GM12878 (cell line): ENCODE data around the gene TNS4. TPM values are rescaled to one million over a fixed set of nuclear protein-coding genes. Genes with fewer than 3 reads are reported as not detected.

Experiments
- STAT3 ChIP-seq: IDR thresholded peaks from 2 replicates; pipeline ENCODE4 v1.6.1; 2011; ENCODE audit warnings: low read depth, low read length, improper control_type of control experiment
- TARDBP ChIP-seq: IDR thresholded peaks from 2 replicates; pipeline ENCODE4 v1.6.1; 2016; ENCODE audit warnings: borderline replicate concordance
- polyA plus RNA-seq, 11 experiments: library from polyadenylated mRNA; depleted of rRNA in 4 of 11; unstranded in 6 of 11; stranded (reverse) in 5 of 11; fragments of >200 nt; fragmentation: Nextera tagmentation in 4 of 11; fragmentation: Illumina TruSeq in 1 of 11; extraction: Ambion mirVana in 4 of 11; extraction: Trizol in 1 of 11; gene quantifications; 1 replicate in 1 of 11; 2 replicates in 10 of 11; pipeline versions ENCODE4 v1.2.1 to v1.2.3, GENCODE V29; 2011 to 2016; ENCODE audit warnings: inconsistent platforms in 2 of 11, missing spikeins in 2 of 11, low read depth in 1 of 11
- total RNA-seq, 4 experiments: library from RNA; depleted of rRNA in 3 of 4; stranded (reverse); fragments of >200 nt in 3 of 4; fragmentation: Illumina TruSeq in 1 of 4; extraction: Trizol in 1 of 4; gene quantifications; 2 replicates each; pipeline versions ENCODE4 v1.2.1 to v1.2.3, GENCODE V29; 2013 to 2021
- TF ChIP-seq, protein P1 (sequence below): fragments of 450-650 bp; formaldehyde crosslinking; IDR thresholded peaks from 2 replicates; pipeline ENCODE4 v1.4.0; 2022; ENCODE audit warnings: mild to moderate bottlenecking, moderate library complexity
- TF ChIP-seq, protein P2 (sequence below): fragments of 150-350 bp; IDR thresholded peaks from 2 replicates; pipeline ENCODE4 v1.6.1; 2014; ENCODE audit warnings: mild to moderate bottlenecking, low read depth, low read length
- TF ChIP-seq, protein P3 (sequence below), 3 experiments: IDR thresholded peaks in 2 of 3; conservative IDR thresholded peaks in 1 of 3; 2 replicates each; pipeline ENCODE4 v1.5.1; 2011; ENCODE audit warnings: low read depth in 3 of 3, low read length in 3 of 3, mild to moderate bottlenecking in 3 of 3, control low read depth in 2 of 3, moderate library complexity in 2 of 3, inconsistent platforms in 1 of 3, mixed read lengths in 1 of 3; ENCODE audit not compliant: control insufficient read depth in 2 of 3, insufficient read depth in 1 of 3; ENCODE audit errors: extremely low read depth in 1 of 3

Gene TNS4
- total and polyA plus RNA-seq, 10 of the 15 experiments (the other 5 are each of a cell fraction or from before 2014, with no cell fraction given): 0.10 to 0.90 (median 0.68) TPM; not detected in 2

DNA sequence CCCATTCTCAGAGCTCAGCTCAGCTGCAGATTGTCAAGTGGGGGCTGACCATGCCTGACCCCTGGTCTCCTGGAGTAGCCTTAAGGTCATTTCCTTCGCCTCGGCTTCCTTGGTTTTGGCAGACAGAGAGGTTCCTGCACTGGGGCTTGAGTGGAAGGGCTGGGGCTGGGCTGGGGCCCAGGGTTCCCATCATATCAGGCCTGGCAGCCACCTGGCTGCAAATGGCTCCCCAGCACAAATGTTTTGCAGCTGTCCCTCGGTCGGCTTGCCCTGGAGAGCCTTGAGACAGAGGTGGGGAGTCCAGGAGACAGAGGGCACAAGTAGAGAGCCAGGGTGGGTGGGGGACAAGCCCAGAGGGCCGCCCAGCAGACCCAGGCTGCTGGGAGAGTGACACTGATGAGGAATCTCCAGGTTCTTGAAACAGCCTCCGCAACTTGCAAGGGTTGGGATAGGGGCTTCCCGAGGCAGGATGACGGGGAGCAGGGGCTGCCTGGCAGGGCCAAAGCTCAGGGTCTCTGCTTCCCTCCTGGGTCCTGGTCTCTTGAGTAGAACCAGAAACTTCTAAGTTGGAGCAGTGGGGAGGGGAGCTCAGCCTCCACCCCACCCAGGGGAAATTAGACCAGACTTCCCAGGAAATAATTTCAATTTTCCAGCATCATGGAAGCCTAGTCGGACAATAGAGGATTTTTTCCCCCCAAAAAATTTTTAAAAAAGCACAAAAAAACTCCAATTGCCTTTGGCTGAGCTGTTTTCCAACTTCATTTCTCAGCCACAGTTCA lies 38.9 kb downstream of the TNS4 start (continued):
- TF ChIP-seq, protein P1, sequence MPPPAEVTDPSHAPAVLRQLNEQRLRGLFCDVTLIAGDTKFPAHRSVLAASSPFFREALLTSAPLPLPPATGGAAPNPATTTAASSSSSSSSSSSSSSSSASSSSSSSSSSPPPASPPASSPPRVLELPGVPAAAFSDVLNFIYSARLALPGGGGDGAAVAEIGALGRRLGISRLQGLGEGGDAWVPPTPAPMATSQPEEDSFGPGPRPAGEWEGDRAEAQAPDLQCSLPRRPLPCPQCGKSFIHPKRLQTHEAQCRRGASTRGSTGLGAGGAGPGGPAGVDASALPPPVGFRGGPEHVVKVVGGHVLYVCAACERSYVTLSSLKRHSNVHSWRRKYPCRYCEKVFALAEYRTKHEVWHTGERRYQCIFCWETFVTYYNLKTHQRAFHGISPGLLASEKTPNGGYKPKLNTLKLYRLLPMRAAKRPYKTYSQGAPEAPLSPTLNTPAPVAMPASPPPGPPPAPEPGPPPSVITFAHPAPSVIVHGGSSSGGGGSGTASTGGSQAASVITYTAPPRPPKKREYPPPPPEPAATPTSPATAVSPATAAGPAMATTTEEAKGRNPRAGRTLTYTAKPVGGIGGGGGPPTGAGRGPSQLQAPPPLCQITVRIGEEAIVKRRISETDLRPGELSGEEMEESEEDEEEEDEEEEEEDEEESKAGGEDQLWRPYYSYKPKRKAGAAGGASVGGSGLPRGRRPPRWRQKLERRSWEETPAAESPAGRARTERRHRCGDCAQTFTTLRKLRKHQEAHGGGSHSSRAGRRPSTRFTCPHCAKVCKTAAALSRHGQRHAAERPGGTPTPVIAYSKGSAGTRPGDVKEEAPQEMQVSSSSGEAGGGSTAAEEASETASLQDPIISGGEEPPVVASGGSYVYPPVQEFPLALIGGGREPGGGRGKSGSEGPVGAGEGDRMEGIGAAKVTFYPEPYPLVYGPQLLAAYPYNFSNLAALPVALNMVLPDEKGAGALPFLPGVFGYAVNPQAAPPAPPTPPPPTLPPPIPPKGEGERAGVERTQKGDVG (CRISPR knock-in tag): no peak
- TF ChIP-seq, protein P2, sequence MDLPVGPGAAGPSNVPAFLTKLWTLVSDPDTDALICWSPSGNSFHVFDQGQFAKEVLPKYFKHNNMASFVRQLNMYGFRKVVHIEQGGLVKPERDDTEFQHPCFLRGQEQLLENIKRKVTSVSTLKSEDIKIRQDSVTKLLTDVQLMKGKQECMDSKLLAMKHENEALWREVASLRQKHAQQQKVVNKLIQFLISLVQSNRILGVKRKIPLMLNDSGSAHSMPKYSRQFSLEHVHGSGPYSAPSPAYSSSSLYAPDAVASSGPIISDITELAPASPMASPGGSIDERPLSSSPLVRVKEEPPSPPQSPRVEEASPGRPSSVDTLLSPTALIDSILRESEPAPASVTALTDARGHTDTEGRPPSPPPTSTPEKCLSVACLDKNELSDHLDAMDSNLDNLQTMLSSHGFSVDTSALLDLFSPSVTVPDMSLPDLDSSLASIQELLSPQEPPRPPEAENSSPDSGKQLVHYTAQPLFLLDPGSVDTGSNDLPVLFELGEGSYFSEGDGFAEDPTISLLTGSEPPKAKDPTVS: no peak
- TF ChIP-seq, protein P3, sequence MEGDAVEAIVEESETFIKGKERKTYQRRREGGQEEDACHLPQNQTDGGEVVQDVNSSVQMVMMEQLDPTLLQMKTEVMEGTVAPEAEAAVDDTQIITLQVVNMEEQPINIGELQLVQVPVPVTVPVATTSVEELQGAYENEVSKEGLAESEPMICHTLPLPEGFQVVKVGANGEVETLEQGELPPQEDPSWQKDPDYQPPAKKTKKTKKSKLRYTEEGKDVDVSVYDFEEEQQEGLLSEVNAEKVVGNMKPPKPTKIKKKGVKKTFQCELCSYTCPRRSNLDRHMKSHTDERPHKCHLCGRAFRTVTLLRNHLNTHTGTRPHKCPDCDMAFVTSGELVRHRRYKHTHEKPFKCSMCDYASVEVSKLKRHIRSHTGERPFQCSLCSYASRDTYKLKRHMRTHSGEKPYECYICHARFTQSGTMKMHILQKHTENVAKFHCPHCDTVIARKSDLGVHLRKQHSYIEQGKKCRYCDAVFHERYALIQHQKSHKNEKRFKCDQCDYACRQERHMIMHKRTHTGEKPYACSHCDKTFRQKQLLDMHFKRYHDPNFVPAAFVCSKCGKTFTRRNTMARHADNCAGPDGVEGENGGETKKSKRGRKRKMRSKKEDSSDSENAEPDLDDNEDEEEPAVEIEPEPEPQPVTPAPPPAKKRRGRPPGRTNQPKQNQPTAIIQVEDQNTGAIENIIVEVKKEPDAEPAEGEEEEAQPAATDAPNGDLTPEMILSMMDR (IDR thresholded peaks at IDR 0.05 in 2 of 3, conservative IDR thresholded peaks at IDR 0.05 in 1 of 3; ENCODE audit: control insufficient read depth in 2 of 3, extremely low read depth in 1 of 3, insufficient read depth in 1 of 3, low read depth in 3 of 3, low read length in 3 of 3): no peak
- no peak for TF ChIP-seq TARDBP
- TF ChIP-seq STAT3: no peak
